ENCODE data around the gene NPTXR.

The NPTXR gene

GRCh38 chr22:38843201-38843656 lies 599 bp downstream of the NPTXR start:
- TF ChIP-seq CTCF (conservative IDR thresholded peaks at IDR 0.05; ENCODE audit: low read depth, low read length): peak; percentile 34
- DNase-seq (ENCODE audit: low read depth): peak; percentile 39
- H3K4me3 ChIP-seq (ENCODE audit: low read length): peak overlapping the region; percentile 19

- no peak for DNase-seq (ENCODE audit: low read depth)
- peak overlapping the region; percentile 19 for H3K4me3 ChIP-seq (ENCODE audit: low read length)
- TF ChIP-seq CTCF (conservative IDR thresholded peaks at IDR 0.05; ENCODE audit: low read depth, low read length): no peak
Measured at GRCh38 chr22:38842512-38843200, 1.2 kb downstream of the NPTXR start.

- TF ChIP-seq CTCF (conservative IDR thresholded peaks at IDR 0.05; ENCODE audit: low read depth, low read length): no peak
- no peak for DNase-seq (ENCODE audit: low read depth)
- H3K4me3 ChIP-seq (ENCODE audit: low read length): no peak overlapping the region
Measured at GRCh38 chr22:38841635-38842034, 2.2 kb downstream of the NPTXR start.

GRCh38 chr22:38841211-38841610 lies 2.6 kb downstream of the NPTXR start:
- no peak for DNase-seq (ENCODE audit: low read depth)
- no peak for TF ChIP-seq CTCF (conservative IDR thresholded peaks at IDR 0.05; ENCODE audit: low read depth, low read length)
- H3K4me3 ChIP-seq (ENCODE audit: low read length): no peak overlapping the region

- no peak for DNase-seq (ENCODE audit: low read depth)
- no peak overlapping the region for H3K4me3 ChIP-seq (ENCODE audit: low read length)
- TF ChIP-seq CTCF (conservative IDR thresholded peaks at IDR 0.05; ENCODE audit: low read depth, low read length): no peak
Measured at GRCh38 chr22:38840129-38840528, 3.7 kb downstream of the NPTXR start.

- no peak overlapping the region for H3K4me3 ChIP-seq (ENCODE audit: low read length)
- no peak for DNase-seq (ENCODE audit: low read depth)
- no peak for TF ChIP-seq CTCF (conservative IDR thresholded peaks at IDR 0.05; ENCODE audit: low read depth, low read length)
Measured at GRCh38 chr22:38839686-38840085, 4.1 kb downstream of the NPTXR start.

- DNase-seq (ENCODE audit: low read depth): no peak
- no peak for TF ChIP-seq CTCF (conservative IDR thresholded peaks at IDR 0.05; ENCODE audit: low read depth, low read length)
- H3K4me3 ChIP-seq (ENCODE audit: low read length): no peak overlapping the region
Measured at GRCh38 chr22:38837414-38837928, 6.4 kb downstream of the NPTXR start.
